NB4 (cell line): ENCODE results near the gene CECR2.
"Not testable (repeated sequence)": the region's sequence is repeated elsewhere in the genome, so short reads cannot be mapped to it uniquely, and the experiment has no call there.

Experiments used
- MYC ChIP-seq: IDR thresholded peaks from 2 replicates; pipeline ENCODE4 v1.6.1; 2011; ENCODE audit warnings: low read depth, low read length
- POLR2A ChIP-seq: IDR thresholded peaks from 2 replicates; pipeline ENCODE4 v1.6.1; 2011; ENCODE audit warnings: mild to moderate bottlenecking; ENCODE audit not compliant: insufficient read length; ENCODE audit errors: extremely low read depth
- TF ChIP-seq, protein P1 (sequence below): IDR thresholded peaks from one replicate; pipeline ENCODE4 v1.5.1; 2012; ENCODE audit warnings: low read depth, low read length

DNA sequence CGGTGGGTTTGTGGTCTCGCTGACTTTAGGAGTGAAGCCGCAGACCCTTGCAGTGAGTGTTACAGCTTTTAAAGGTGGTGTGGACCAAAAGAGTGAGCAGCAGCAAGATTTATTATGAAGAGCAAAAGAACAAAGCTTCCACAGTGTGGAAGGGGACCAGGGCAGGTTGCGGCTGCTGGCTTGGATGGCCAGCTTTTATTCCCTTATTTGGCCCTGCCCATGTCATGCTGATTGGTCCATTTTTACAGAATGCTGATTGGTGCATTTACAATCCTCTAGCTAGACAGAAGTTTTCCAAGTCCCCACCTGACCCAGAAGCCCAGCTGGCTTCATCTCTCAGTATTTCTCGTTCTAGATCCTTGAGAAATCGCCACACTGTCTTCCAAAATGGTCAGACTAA lies 58.3 kb downstream of the CECR2 start:
- TF ChIP-seq, protein P1, sequence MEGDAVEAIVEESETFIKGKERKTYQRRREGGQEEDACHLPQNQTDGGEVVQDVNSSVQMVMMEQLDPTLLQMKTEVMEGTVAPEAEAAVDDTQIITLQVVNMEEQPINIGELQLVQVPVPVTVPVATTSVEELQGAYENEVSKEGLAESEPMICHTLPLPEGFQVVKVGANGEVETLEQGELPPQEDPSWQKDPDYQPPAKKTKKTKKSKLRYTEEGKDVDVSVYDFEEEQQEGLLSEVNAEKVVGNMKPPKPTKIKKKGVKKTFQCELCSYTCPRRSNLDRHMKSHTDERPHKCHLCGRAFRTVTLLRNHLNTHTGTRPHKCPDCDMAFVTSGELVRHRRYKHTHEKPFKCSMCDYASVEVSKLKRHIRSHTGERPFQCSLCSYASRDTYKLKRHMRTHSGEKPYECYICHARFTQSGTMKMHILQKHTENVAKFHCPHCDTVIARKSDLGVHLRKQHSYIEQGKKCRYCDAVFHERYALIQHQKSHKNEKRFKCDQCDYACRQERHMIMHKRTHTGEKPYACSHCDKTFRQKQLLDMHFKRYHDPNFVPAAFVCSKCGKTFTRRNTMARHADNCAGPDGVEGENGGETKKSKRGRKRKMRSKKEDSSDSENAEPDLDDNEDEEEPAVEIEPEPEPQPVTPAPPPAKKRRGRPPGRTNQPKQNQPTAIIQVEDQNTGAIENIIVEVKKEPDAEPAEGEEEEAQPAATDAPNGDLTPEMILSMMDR: not testable (repeated sequence)
- TF ChIP-seq POLR2A, MYC: not testable (repeated sequence)
